CD14-positive monocyte (primary cell): Measurements from ENCODE around the gene P2RY14. TPM values are rescaled to one million over a fixed set of nuclear protein-coding genes. Genes with fewer than 3 reads are reported as not detected.
A peak's percentile ranks its signal among the peaks of the same experiment; 100 is the strongest.

Experiments used
- DNase-seq, 3 donors: peaks; one replicate each; pipeline ENCODE4 v3.0.0-alpha.2; 2011 to 2022
- H2AFZ ChIP-seq: 2 replicates; pipeline ENCODE4 v1.6.0; 2012; ENCODE audit warnings: mild to moderate bottlenecking, low read depth, low read length, inconsistent platforms; ENCODE audit not compliant: insufficient read depth, poor library complexity, severe bottlenecking
- H3K27ac ChIP-seq, 2 donors: 1 replicate in 1 of 2; 2 replicates in 1 of 2; pipeline ENCODE4 v1.5.1; 2012 to 2013; ENCODE audit warnings: low read length in 2 of 2, control low read depth in 1 of 2, inconsistent platforms in 1 of 2, low read depth in 1 of 2, mild to moderate bottlenecking in 1 of 2
- H3K27me3 ChIP-seq, 2 donors: one replicate each; pipeline versions ENCODE4 v1.6.0 to v1.6.1; 2011 to 2013; ENCODE audit warnings: low read length in 2 of 2; ENCODE audit not compliant: control insufficient read depth in 2 of 2, insufficient read depth in 2 of 2
- H3K36me3 ChIP-seq, 2 donors: replicated peaks in 1 of 2; 1 replicate in 1 of 2; 2 replicates in 1 of 2; pipeline versions ENCODE4 v1.5.1 to v1.6.1; 2012 to 2013; ENCODE audit warnings: low read length in 2 of 2, control low read depth in 1 of 2, inconsistent platforms in 1 of 2, mild to moderate bottlenecking in 1 of 2; ENCODE audit not compliant: insufficient read depth in 2 of 2, control insufficient read depth in 1 of 2
- H3K4me1 ChIP-seq, 2 donors: 1 replicate in 1 of 2; 2 replicates in 1 of 2; pipeline versions ENCODE4 v1.5.1 to v1.6.1; 2012 to 2013; ENCODE audit warnings: low read length in 2 of 2, control low read depth in 1 of 2, inconsistent platforms in 1 of 2, mild to moderate bottlenecking in 1 of 2, moderate library complexity in 1 of 2; ENCODE audit not compliant: insufficient read depth in 2 of 2, control insufficient read depth in 1 of 2
- H3K4me2 ChIP-seq: replicated peaks from 2 replicates; pipeline ENCODE3; 2012; ENCODE audit warnings: low read length, moderate library complexity, mild to moderate bottlenecking; ENCODE audit not compliant: poor library complexity, severe bottlenecking; ENCODE audit errors: extremely low read depth
- H3K4me3 ChIP-seq, 3 experiments: fragments of 200-600 bp in 1 of 3; sonication (generic) in 1 of 3; replicated peaks in 1 of 3; 1 replicate in 2 of 3; 2 replicates in 1 of 3; pipeline ENCODE4 v1.5.1; 2011 to 2013; ENCODE audit warnings: low read length in 3 of 3, mild to moderate bottlenecking in 3 of 3, control low read depth in 2 of 3, low read depth in 2 of 3, inconsistent platforms in 1 of 3, moderate library complexity in 1 of 3
- H3K79me2 ChIP-seq: 2 replicates; pipeline ENCODE4 v1.6.0; 2012; ENCODE audit warnings: mild to moderate bottlenecking, control low read depth, inconsistent platforms, low read length, moderate library complexity; ENCODE audit not compliant: insufficient read depth
- H3K9ac ChIP-seq: 2 replicates; pipeline ENCODE4 v1.6.0; 2017; ENCODE audit warnings: low read length, mild to moderate bottlenecking; ENCODE audit not compliant: insufficient read depth, poor library complexity, severe bottlenecking
- H3K9me3 ChIP-seq, 2 donors: replicated peaks in 1 of 2; 1 replicate in 1 of 2; 2 replicates in 1 of 2; pipeline versions ENCODE4 v1.5.1 to v1.6.1; 2012 to 2013; ENCODE audit warnings: low read length in 2 of 2, control low read depth in 1 of 2; ENCODE audit not compliant: control insufficient read depth in 1 of 2, insufficient read depth in 1 of 2
- H4K20me1 ChIP-seq: 2 replicates; pipeline ENCODE4 v1.6.0; 2012; ENCODE audit warnings: mild to moderate bottlenecking, low read length, control low read depth, moderate library complexity; ENCODE audit not compliant: insufficient read depth
- H3K27ac Mint-ChIP-seq, 7 donors: one replicate each; pipeline ENCODE4 v1.8.0; 2020; ENCODE audit warnings: mild to moderate bottlenecking in 7 of 7, mixed read lengths in 7 of 7, moderate library complexity in 6 of 7, inconsistent platforms in 2 of 7
- H3K27me3 Mint-ChIP-seq, 3 donors: one replicate each; pipeline ENCODE4 v1.8.0; 2021 to 2022; ENCODE audit warnings: low read depth in 3 of 3, mild to moderate bottlenecking in 3 of 3, mixed read lengths in 3 of 3, moderate library complexity in 3 of 3, inconsistent platforms in 1 of 3
- H3K36me3 Mint-ChIP-seq, 2 donors: one replicate each; pipeline ENCODE4 v1.8.0; 2020; ENCODE audit warnings: mixed read lengths in 2 of 2, inconsistent platforms in 1 of 2, mild to moderate bottlenecking in 1 of 2
- H3K4me1 Mint-ChIP-seq: one replicate; pipeline ENCODE4 v1.8.0; 2020; ENCODE audit warnings: mild to moderate bottlenecking, mixed read lengths
- H3K4me3 Mint-ChIP-seq, 2 donors: one replicate each; pipeline ENCODE4 v1.8.0; 2020; ENCODE audit warnings: mild to moderate bottlenecking in 2 of 2, mixed read lengths in 2 of 2, moderate library complexity in 1 of 2
- H3K9me3 Mint-ChIP-seq, 7 donors: one replicate each; pipeline ENCODE4 v1.8.0; 2020 to 2022; ENCODE audit warnings: mixed read lengths in 7 of 7, mild to moderate bottlenecking in 6 of 7, moderate library complexity in 6 of 7, inconsistent platforms in 2 of 7
- CTCF ChIP-seq: fragments of 200-600 bp; IDR thresholded peaks from one replicate; pipeline ENCODE4 v1.8.0; 2022; ENCODE audit warnings: antibody characterized with exemption, mild to moderate bottlenecking
- WGBS: methylation state at CpG from one replicate; pipeline ENCODE4 v1.1.5; 2013; ENCODE audit warnings: missing lambda C conversion rate; ENCODE audit not compliant: insufficient coverage; 5-methylcytosine and 5-hydroxymethylcytosine counted together
- intact Hi-C, 2 donors: fragments of 100-400 bp; cut with micrococcal nuclease; formaldehyde crosslinking; loops; one replicate each; pipeline versions ENCODE4 v1.15.0 to v1.15.1; 2023
- polyA plus RNA-seq, 3 donors: library from polyadenylated mRNA; depleted of rRNA in 1 of 3; unstranded in 2 of 3; stranded (reverse) in 1 of 3; fragments of 300-500 nt in 2 of 3; fragments of >200 nt in 1 of 3; fragmentation: Illumina TruSeq in 2 of 3; gene quantifications; 1 replicate in 2 of 3; 2 replicates in 1 of 3; pipeline ENCODE4 v1.2.3, GENCODE V29; 2012 to 2021

Gene P2RY14
- polyA plus RNA-seq, 3 donors = 0.20 to 0.67 (median 0.50) TPM

GRCh38 chr3:151275091-151275490 is 3.3 kb downstream of the P2RY14 start:
- no CpG with 5 or more reads among the region's 5 CpGs for WGBS

GRCh38 chr3:151269631-151270030 is 8.7 kb downstream of the P2RY14 start:
- no peak for DNase-seq

More at GRCh38 chr3:151275091-151275490, 3.3 kb downstream of the P2RY14 start:
- Histone ChIP-seq H3K4me3 (no peak overlapping the region), H3K36me3 (no peaks in the 10 kb centered on the region), H4K20me1 (no peaks in the 10 kb centered on the region), H3K9me3 (no peaks in the 10 kb centered on the region), H2AFZ (peak overlapping the region; percentile 23), H3K79me2 (no peaks in the 10 kb centered on the region), H3K9ac (no peak overlapping the region), H3K27ac (no peak overlapping the region), H3K27me3 (no peaks in the 10 kb centered on the region), H3K4me2 (no peak overlapping the region), H3K4me1 (peaks cover 30 to 40% of the 10 kb centered on the region in 2 donors)
- H3K4me1 Mint-ChIP-seq = peaks cover 33% of the 10 kb centered on the region
- intact Hi-C loops = no loop called here
- TF ChIP-seq CTCF = no peak
- H3K27ac Mint-ChIP-seq = no peak overlapping the region
- no peak for DNase-seq
- no peaks in the 10 kb centered on the region for H3K36me3 Mint-ChIP-seq
- H3K4me3 Mint-ChIP-seq = no peak overlapping the region
- peaks cover 0 to 2% (median 0%) of the 10 kb centered on the region in 3 donors for H3K27me3 Mint-ChIP-seq
- no peaks in the 10 kb centered on the region for H3K9me3 Mint-ChIP-seq

More at GRCh38 chr3:151269631-151270030, 8.7 kb downstream of the P2RY14 start:
- Histone ChIP-seq H3K27me3 (no peaks in the 10 kb centered on the region), H2AFZ (no peak overlapping the region), H3K79me2 (no peaks in the 10 kb centered on the region), H3K36me3 (no peaks in the 10 kb centered on the region), H4K20me1 (no peaks in the 10 kb centered on the region), H3K4me1 (peaks cover 21 to 22% of the 10 kb centered on the region in 2 donors), H3K4me3 (no peak overlapping the region), H3K9ac (no peak overlapping the region), H3K4me2 (no peak overlapping the region), H3K9me3 (no peaks in the 10 kb centered on the region), H3K27ac (no peak overlapping the region)
- 100% methylated on average over 1 of the region's 5 CpGs for WGBS
- Mint-ChIP-seq H3K27me3 (peaks cover 0 to 13% (median 2%) of the 10 kb centered on the region in 3 donors), H3K4me1 (peaks cover 22% of the 10 kb centered on the region), H3K36me3 (no peaks in the 10 kb centered on the region), H3K9me3 (no peaks in the 10 kb centered on the region), H3K27ac (peak overlapping the region in 1 of 7 donors; percentile 43), H3K4me3 (no peak overlapping the region)
- TF ChIP-seq CTCF = no peak
- intact Hi-C loops = no loop called here
